SK-N-SH (cell line): ENCODE data around the gene IL11RA. TPM values are rescaled to one million over a fixed set of nuclear protein-coding genes. Genes with fewer than 3 reads are reported as not detected.
A peak's percentile ranks its signal among the peaks of the same experiment; 100 is the strongest.

Experiments used
- CTCF ChIA-PET: fragments of 300-600, 350-600 bp; formaldehyde crosslinking; extraction: SDS; loops from one replicate; lab custom pipeline; 2021; lab: Yijun Ruan, JAX
- POLR2A ChIA-PET: fragments of 350-600 bp; sonication (Branson Sonifier 250); formaldehyde crosslinking; extraction: SDS; loops from one replicate; lab custom pipeline; 2020; ENCODE audit warnings: antibody characterized with exemption, inconsistent platforms; lab: Yijun Ruan, JAX
- DNase-seq: peaks from one replicate; pipeline ENCODE4 v3.0.0; 2012
- H2AFZ ChIP-seq: fragments of 200-600 bp; sonication (generic); 2 replicates; pipeline ENCODE4 v1.8.1; 2016; ENCODE audit warnings: antibody characterized with exemption, mild to moderate bottlenecking, low read depth
- H3F3A ChIP-seq: fragments of 200-600 bp; sonication (generic); replicated peaks from 2 replicates; pipeline ENCODE3; 2016; ENCODE audit warnings: antibody characterized with exemption, mild to moderate bottlenecking; ENCODE audit not compliant: insufficient read depth
- H3K27ac ChIP-seq, 2 experiments: fragments of 200-500 bp in 1 of 2; fragments of 200-600 bp in 1 of 2; sonication (Bioruptor generic) in 1 of 2; sonication (generic), shearing (Covaris generic) in 1 of 2; 2 replicates each; pipeline versions ENCODE4 v1.5.1 to v1.6.1; 2014 to 2016; ENCODE audit warnings: low read depth in 2 of 2, inconsistent platforms in 1 of 2, low read length in 1 of 2, mild to moderate bottlenecking in 1 of 2, mixed read lengths in 1 of 2
- H3K27me3 ChIP-seq: fragments of 200-600 bp; sonication (generic), shearing (Covaris generic); 2 replicates; pipeline ENCODE4 v1.6.1; 2016; ENCODE audit warnings: mixed run types; ENCODE audit not compliant: insufficient read depth
- H3K36me3 ChIP-seq, 2 experiments: fragments of 200-500 bp in 1 of 2; fragments of 200-600 bp in 1 of 2; sonication (Bioruptor generic) in 1 of 2; sonication (generic) in 1 of 2; replicated peaks in 1 of 2; 2 replicates each; pipeline versions ENCODE3 to v1.5.1; 2014 to 2016; ENCODE audit warnings: low read length in 1 of 2, mild to moderate bottlenecking in 1 of 2; ENCODE audit not compliant: insufficient read depth in 2 of 2, control insufficient read depth in 1 of 2
- H3K4me1 ChIP-seq, 2 experiments: fragments of 200-500 bp in 1 of 2; fragments of 200-600 bp in 1 of 2; sonication (Bioruptor generic) in 1 of 2; sonication (generic), shearing (Covaris generic) in 1 of 2; 2 replicates each; pipeline versions ENCODE4 v1.5.1 to v1.6.1; 2014 to 2016; ENCODE audit warnings: low read depth in 1 of 2, low read length in 1 of 2, mixed run types in 1 of 2; ENCODE audit not compliant: insufficient read depth in 2 of 2, control insufficient read depth in 1 of 2
- H3K4me2 ChIP-seq: fragments of 200-600 bp; sonication (generic), shearing (Covaris generic); 2 replicates; pipeline ENCODE4 v1.6.1; 2017; ENCODE audit warnings: mixed run types
- H3K4me3 ChIP-seq, 2 experiments: fragments of 200-500 bp in 1 of 2; fragments of 200-600 bp in 1 of 2; sonication (Bioruptor generic) in 1 of 2; sonication (generic), shearing (Covaris generic) in 1 of 2; 2 replicates each; pipeline versions ENCODE4 v1.5.1 to v1.8.1; 2014 to 2016; ENCODE audit warnings: low read depth in 2 of 2, inconsistent platforms in 1 of 2, low read length in 1 of 2, mild to moderate bottlenecking in 1 of 2, mixed read lengths in 1 of 2, moderate library complexity in 1 of 2
- H3K79me2 ChIP-seq: fragments of 200-600 bp; sonication (generic); 2 replicates; pipeline ENCODE4 v1.8.1; 2017; ENCODE audit warnings: mild to moderate bottlenecking; ENCODE audit not compliant: insufficient read depth
- H3K9ac ChIP-seq: fragments of 200-600 bp; sonication (generic); 2 replicates; pipeline ENCODE4 v1.6.1; 2017; ENCODE audit warnings: mixed run types
- H3K9me2 ChIP-seq: fragments of 200-600 bp; sonication (generic); 2 replicates; pipeline ENCODE4 v1.6.1; 2017; ENCODE audit warnings: mixed run types
- H3K9me3 ChIP-seq: fragments of 200-600 bp; sonication (generic); 2 replicates; pipeline ENCODE4 v1.6.1; 2017; ENCODE audit warnings: mixed run types, mild to moderate bottlenecking, moderate library complexity
- H4K20me1 ChIP-seq: fragments of 200-600 bp; sonication (generic); 2 replicates; pipeline ENCODE4 v1.6.1; 2017; ENCODE audit warnings: mild to moderate bottlenecking, mixed run types; ENCODE audit not compliant: insufficient read depth
- CHD2 ChIP-seq: fragments of 150-350 bp; IDR thresholded peaks from 2 replicates; pipeline ENCODE4 v1.6.1; 2018; ENCODE audit warnings: low read length; ENCODE audit not compliant: partially characterized antibody
- EP300 ChIP-seq, 2 experiments: IDR thresholded peaks; 2 replicates each; pipeline versions ENCODE4 v1.4.0 to v1.6.1; 2012; ENCODE audit warnings: borderline replicate concordance in 1 of 2, low read depth in 1 of 2, low read length in 1 of 2
- GABPA ChIP-seq: IDR thresholded peaks from 2 replicates; pipeline ENCODE4 v1.4.0; 2012; ENCODE audit warnings: low read depth, mild to moderate bottlenecking
- IRF3 ChIP-seq: fragments of 150-350 bp; IDR thresholded peaks from 2 replicates; pipeline ENCODE4 v1.6.1; 2016; ENCODE audit warnings: mild to moderate bottlenecking, low read depth, low read length
- MEF2A ChIP-seq: IDR thresholded peaks from 2 replicates; pipeline ENCODE4 v1.4.0; 2012; ENCODE audit warnings: low read depth, borderline replicate concordance
- NFIC ChIP-seq: IDR thresholded peaks from 2 replicates; pipeline ENCODE4 v1.4.0; 2012; ENCODE audit warnings: borderline replicate concordance
- NRF1 ChIP-seq: IDR thresholded peaks from 2 replicates; pipeline ENCODE4 v1.6.1; 2012; ENCODE audit warnings: low read depth, mild to moderate bottlenecking, low read length
- POLR2AphosphoS5 ChIP-seq: IDR thresholded peaks from 2 replicates; pipeline ENCODE4 v1.6.1; 2012; ENCODE audit warnings: low read depth, low read length
- RCOR1 ChIP-seq: fragments of 150-350 bp; IDR thresholded peaks from 2 replicates; pipeline ENCODE4 v1.6.1; 2017; ENCODE audit warnings: antibody characterized with exemption, low read length
- RFX5 ChIP-seq: IDR thresholded peaks from 2 replicates; pipeline ENCODE4 v1.6.1; 2012; ENCODE audit warnings: mild to moderate bottlenecking, improper control_type of control experiment, low read length
- SMC3 ChIP-seq: IDR thresholded peaks from 2 replicates; pipeline ENCODE4 v1.6.1; 2012; ENCODE audit warnings: low read depth, low read length, improper control_type of control experiment
- TAF1 ChIP-seq: IDR thresholded peaks from 2 replicates; pipeline ENCODE4 v1.6.1; 2012; ENCODE audit warnings: low read depth, mild to moderate bottlenecking, low read length, moderate library complexity, borderline replicate concordance
- TCF12 ChIP-seq: IDR thresholded peaks from 2 replicates; pipeline ENCODE4 v1.4.0; 2012
- YY1 ChIP-seq: IDR thresholded peaks from 2 replicates; pipeline ENCODE4 v1.4.0; 2012; ENCODE audit warnings: low read depth, mild to moderate bottlenecking
- ZBTB33 ChIP-seq: IDR thresholded peaks from 2 replicates; pipeline ENCODE4 v1.4.0; 2012; ENCODE audit warnings: low read depth, borderline replicate concordance
- WGBS: methylation state at CpG from one replicate; pipeline ENCODE4 v1.1.6; 2017; ENCODE audit warnings: low lambda C conversion rate; 5-methylcytosine and 5-hydroxymethylcytosine counted together
- polyA plus RNA-seq, 3 experiments: library from polyadenylated mRNA; depleted of rRNA; stranded (reverse); fragments of >200 nt; gene quantifications; 2 replicates each; pipeline ENCODE4 v1.2.3, GENCODE V29; 2012
- TF ChIP-seq, protein P1 (sequence below): fragments of 200-600 bp; sonication (generic); IDR thresholded peaks from 2 replicates; pipeline ENCODE4 v1.6.1; 2017; ENCODE audit warnings: antibody characterized with exemption, mild to moderate bottlenecking, moderate library complexity
- TF ChIP-seq, protein P2 (sequence below): IDR thresholded peaks from 2 replicates; pipeline ENCODE4 v1.4.0; 2012; ENCODE audit warnings: low read depth, borderline replicate concordance
- TF ChIP-seq, protein P3 (sequence below): IDR thresholded peaks from 2 replicates; pipeline ENCODE4; 2012

The IL11RA gene
- polyA plus RNA-seq, 1 of the 3 experiments (the other 2 are of a cell fraction): 16.5 TPM

DNA sequence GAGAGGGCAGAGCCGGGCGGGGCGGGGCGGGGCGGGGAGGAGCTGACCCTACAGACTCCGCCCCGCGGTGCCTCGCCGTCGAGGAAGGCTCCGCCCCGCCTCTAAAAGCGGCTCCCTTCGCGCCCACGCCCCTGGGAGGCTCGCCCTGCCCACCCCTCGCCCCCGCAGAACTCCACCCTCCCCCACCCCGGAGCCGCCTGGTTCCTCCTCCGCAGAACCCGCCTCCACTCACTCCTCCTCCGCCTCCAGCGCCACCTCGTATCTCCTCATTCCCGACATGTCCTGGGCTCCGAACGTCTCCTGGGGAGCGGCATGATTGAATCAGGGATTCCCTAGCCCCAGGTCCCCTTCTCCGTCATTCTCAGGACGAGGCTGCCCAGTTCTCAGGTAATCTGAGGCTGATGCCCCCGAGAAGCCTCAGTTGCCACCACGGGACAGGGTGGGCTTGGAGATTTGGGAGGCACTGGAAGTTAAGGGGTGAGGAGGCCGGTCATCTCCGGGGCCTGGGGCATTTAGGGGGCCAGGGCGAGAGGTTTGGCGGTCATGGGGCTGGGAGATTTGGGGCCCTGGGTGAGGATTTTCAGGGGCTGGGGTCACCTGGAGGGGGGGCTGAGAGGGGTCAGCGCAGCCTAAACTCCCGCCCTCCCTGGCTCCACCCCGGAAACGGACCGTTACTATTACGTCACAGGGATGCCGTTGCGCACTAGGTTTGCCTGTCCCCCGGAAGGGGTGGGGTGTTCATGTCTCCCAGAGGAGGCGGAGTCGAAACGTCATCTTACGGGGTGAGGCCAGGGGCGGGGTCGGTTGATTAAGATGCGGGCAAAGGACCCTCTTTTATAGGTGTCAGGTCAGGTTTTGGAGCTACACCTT, 13.6 kb downstream of the IL11RA start (continued):
- TF ChIP-seq, protein P1, sequence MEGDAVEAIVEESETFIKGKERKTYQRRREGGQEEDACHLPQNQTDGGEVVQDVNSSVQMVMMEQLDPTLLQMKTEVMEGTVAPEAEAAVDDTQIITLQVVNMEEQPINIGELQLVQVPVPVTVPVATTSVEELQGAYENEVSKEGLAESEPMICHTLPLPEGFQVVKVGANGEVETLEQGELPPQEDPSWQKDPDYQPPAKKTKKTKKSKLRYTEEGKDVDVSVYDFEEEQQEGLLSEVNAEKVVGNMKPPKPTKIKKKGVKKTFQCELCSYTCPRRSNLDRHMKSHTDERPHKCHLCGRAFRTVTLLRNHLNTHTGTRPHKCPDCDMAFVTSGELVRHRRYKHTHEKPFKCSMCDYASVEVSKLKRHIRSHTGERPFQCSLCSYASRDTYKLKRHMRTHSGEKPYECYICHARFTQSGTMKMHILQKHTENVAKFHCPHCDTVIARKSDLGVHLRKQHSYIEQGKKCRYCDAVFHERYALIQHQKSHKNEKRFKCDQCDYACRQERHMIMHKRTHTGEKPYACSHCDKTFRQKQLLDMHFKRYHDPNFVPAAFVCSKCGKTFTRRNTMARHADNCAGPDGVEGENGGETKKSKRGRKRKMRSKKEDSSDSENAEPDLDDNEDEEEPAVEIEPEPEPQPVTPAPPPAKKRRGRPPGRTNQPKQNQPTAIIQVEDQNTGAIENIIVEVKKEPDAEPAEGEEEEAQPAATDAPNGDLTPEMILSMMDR: no peak
- TF ChIP-seq YY1 (no peak), NRF1 (peak; percentile 54; the same call in 1 of the 2 replicates), POLR2AphosphoS5 (peak; percentile 86)

DNA sequence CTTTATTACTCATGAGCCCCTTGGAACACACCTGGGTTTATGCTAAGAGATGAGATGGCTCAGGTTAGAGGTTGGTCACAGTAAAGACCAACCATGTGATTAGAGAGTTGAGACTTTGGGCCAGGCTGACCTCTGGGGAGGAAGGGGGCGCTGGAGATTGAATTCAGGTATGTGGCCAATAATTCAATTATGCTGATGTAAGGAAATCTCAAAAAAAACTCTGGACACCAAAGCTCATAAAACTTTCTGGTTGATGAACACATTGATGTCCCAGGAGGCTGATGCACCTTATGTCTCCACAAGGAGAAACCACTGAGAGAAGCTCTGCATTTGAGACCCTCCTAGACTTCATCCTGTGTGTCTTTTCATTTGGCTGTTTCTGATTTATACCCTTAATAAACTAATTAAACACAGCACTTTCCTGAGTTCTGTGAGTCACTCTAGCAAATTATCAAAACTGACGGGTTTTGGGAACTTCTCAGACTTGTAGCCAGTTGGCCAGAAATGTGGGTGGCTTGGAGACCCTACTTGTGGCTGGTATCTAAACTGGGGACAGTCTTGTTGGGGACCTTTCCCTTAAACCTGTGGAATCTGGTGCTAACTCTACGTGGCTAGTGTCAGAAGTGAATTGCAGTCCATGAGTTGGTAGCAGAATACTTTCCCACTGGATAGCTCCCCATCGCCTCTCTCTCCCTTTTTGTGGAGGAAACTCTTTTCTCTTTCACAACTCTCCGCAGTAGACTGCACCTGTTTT, 18.0 kb downstream of the IL11RA start:
- POLR2A ChIA-PET: no interaction called here

More for the DNA sequence above, 18.0 kb downstream of the IL11RA start:
- Histone ChIP-seq H3K4me3 (no peak overlapping the region), H3K9me2 (no peaks in the 10 kb centered on the region), H4K20me1 (no peaks in the 10 kb centered on the region), H3K4me2 (no peak overlapping the region)
- CTCF ChIA-PET: interaction anchor here (1.2 to 1.6 kb wide), 4 partner anchors 15 to 36 kb away, joined by 3 to 8 read pairs (median 4); no protein-coding TSS in a partner anchor
- no peak for TF ChIP-seq SMC3
- no peak for TF ChIP-seq MEF2A
- TF ChIP-seq EP300 (IDR thresholded peaks at IDR 0.05; ENCODE audit: borderline replicate concordance in 1 of 2, low read depth in 1 of 2, low read length in 1 of 2): no peak
- TF ChIP-seq RFX5: no peak
- TF ChIP-seq POLR2AphosphoS5: no peak; the same call in 1 of the 2 replicates
- TF ChIP-seq, protein P2, sequence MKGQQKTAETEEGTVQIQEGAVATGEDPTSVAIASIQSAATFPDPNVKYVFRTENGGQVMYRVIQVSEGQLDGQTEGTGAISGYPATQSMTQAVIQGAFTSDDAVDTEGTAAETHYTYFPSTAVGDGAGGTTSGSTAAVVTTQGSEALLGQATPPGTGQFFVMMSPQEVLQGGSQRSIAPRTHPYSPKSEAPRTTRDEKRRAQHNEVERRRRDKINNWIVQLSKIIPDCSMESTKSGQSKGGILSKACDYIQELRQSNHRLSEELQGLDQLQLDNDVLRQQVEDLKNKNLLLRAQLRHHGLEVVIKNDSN: no peak
- TF ChIP-seq NRF1: no peak
- TF ChIP-seq NFIC: no peak
- TF ChIP-seq TAF1: no peak
- TF ChIP-seq IRF3: no peak
- TF ChIP-seq, protein P3, sequence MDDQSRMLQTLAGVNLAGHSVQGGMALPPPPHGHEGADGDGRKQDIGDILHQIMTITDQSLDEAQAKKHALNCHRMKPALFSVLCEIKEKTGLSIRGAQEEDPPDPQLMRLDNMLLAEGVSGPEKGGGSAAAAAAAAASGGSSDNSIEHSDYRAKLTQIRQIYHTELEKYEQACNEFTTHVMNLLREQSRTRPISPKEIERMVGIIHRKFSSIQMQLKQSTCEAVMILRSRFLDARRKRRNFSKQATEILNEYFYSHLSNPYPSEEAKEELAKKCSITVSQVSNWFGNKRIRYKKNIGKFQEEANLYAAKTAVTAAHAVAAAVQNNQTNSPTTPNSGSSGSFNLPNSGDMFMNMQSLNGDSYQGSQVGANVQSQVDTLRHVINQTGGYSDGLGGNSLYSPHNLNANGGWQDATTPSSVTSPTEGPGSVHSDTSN: no peak
- no peak for TF ChIP-seq ZBTB33
- no peak for TF ChIP-seq RCOR1
- no peak for TF ChIP-seq CHD2
- TF ChIP-seq GABPA: no peak
- no peak for TF ChIP-seq YY1
- no peak for TF ChIP-seq TCF12
- TF ChIP-seq, all 33 proteins: peak for 0
- peaks cover 20% of the 10 kb centered on the region; the same call in 1 of the 2 replicates for H3K79me2 ChIP-seq
- DNase-seq: no peak
- no peaks in the 10 kb centered on the region for H3K27me3 ChIP-seq
- no peaks in the 10 kb centered on the region for H3K9me3 ChIP-seq
- peaks cover 3% of the 10 kb centered on the region in 2 experiments; a peak in 2 of 4 replicates for H3K4me1 ChIP-seq
- peaks cover 3% of the 10 kb centered on the region for H3F3A ChIP-seq
- H3K27ac ChIP-seq: no peak overlapping the region
- WGBS: 92% methylated on average over 5 of the region's 5 CpGs
- H2AFZ ChIP-seq: no peak overlapping the region
- H3K9ac ChIP-seq: no peak overlapping the region
- H3K36me3 ChIP-seq: peaks cover 0 to 2% of the 10 kb centered on the region in 2 experiments
